IMR-90 (cell line): ENCODE measurements around the gene SBF2. TPM values are rescaled to one million over a fixed set of nuclear protein-coding genes. Genes with fewer than 3 reads are reported as not detected.
A peak's percentile ranks its signal among the peaks of the same experiment; 100 is the strongest.

Source experiments
- ATAC-seq: fragments of 200-7000 bp; cut with Tn5 transposase; 2 replicates; pipeline ENCODE4 v1.9.1; 2020; ENCODE audit warnings: low read depth, mild to moderate bottlenecking, moderate library complexity
- BruUV-seq: library from RNA; stranded (reverse); fragments of 400-500 nt; replicated peaks from 2 replicates; lab custom pipeline; 2021; lab: Mats Ljungman, UMichigan
- CTCF ChIA-PET: fragments of 300-600 bp; formaldehyde crosslinking; extraction: SDS; loops from one replicate; lab custom pipeline; 2021; ENCODE audit warnings: antibody characterized with exemption; lab: Yijun Ruan, JAX
- POLR2A ChIA-PET: fragments of 300-600 bp; sonication (Branson Sonifier 250); formaldehyde crosslinking; loops from one replicate; lab custom pipeline; 2022; ENCODE audit warnings: antibody characterized with exemption; ENCODE audit not compliant: unreplicated experiment; lab: Charles Lee
- DNase-seq: peaks from one replicate; pipeline ENCODE4 v3.0.0; 2013
- H2AFZ ChIP-seq: replicated peaks from 2 replicates; pipeline ENCODE3; 2013; ENCODE audit warnings: low read length, mild to moderate bottlenecking; ENCODE audit not compliant: poor library complexity
- H2AK5ac ChIP-seq: 2 replicates; pipeline ENCODE4 v1.6.1; 2013; ENCODE audit warnings: low read depth, low read length, inconsistent platforms
- H2AK9ac ChIP-seq: replicated peaks from 2 replicates; pipeline ENCODE3; 2013; ENCODE audit warnings: mild to moderate bottlenecking, low read depth, low read length, moderate library complexity; ENCODE audit not compliant: poor library complexity
- H2BK120ac ChIP-seq: 2 replicates; pipeline ENCODE4 v1.6.1; 2013; ENCODE audit warnings: low read depth, low read length, inconsistent platforms
- H2BK15ac ChIP-seq: 3 replicates; pipeline ENCODE4 v1.6.1; 2013; ENCODE audit warnings: low read depth, low read length, inconsistent platforms
- H2BK20ac ChIP-seq: 2 replicates; pipeline ENCODE4 v1.6.1; 2013; ENCODE audit warnings: low read depth, mild to moderate bottlenecking, inconsistent platforms, low read length, moderate library complexity
- H2BK5ac ChIP-seq: 2 replicates; pipeline ENCODE4 v1.6.1; 2013; ENCODE audit warnings: mild to moderate bottlenecking, low read depth, low read length, inconsistent platforms; ENCODE audit not compliant: poor library complexity, severe bottlenecking
- H3K14ac ChIP-seq: replicated peaks from 2 replicates; pipeline ENCODE4 v1.6.1; 2013; ENCODE audit warnings: low read depth, low read length, inconsistent platforms
- H3K18ac ChIP-seq: 2 replicates; pipeline ENCODE4 v1.6.1; 2013; ENCODE audit warnings: low read depth, low read length, control low read depth
- H3K23ac ChIP-seq: 2 replicates; pipeline ENCODE4 v1.6.1; 2013; ENCODE audit warnings: low read depth, low read length, inconsistent platforms
- H3K27ac ChIP-seq: 2 replicates; pipeline ENCODE4 v1.5.1; 2013; ENCODE audit warnings: mild to moderate bottlenecking, control low read depth, low read length; ENCODE audit not compliant: insufficient read depth
- H3K27me3 ChIP-seq: 2 replicates; pipeline ENCODE4 v1.6.1; 2013; ENCODE audit warnings: low read length; ENCODE audit not compliant: control insufficient read depth, insufficient read depth
- H3K36me3 ChIP-seq: 2 replicates; pipeline ENCODE4 v1.6.1; 2013; ENCODE audit warnings: low read length, mixed read lengths; ENCODE audit not compliant: control insufficient read depth, insufficient read depth
- H3K4ac ChIP-seq: 2 replicates; pipeline ENCODE4 v1.6.1; 2013; ENCODE audit warnings: low read depth, low read length, inconsistent platforms
- H3K4me1 ChIP-seq: 2 replicates; pipeline ENCODE4 v1.6.1; 2013; ENCODE audit warnings: low read length, mixed read lengths; ENCODE audit not compliant: control insufficient read depth, insufficient read depth
- H3K4me2 ChIP-seq: 2 replicates; pipeline ENCODE4 v1.6.1; 2013; ENCODE audit warnings: low read depth, mild to moderate bottlenecking, control low read depth, low read length, moderate library complexity
- H3K4me3 ChIP-seq: 2 replicates; pipeline ENCODE4 v1.5.1; 2013; ENCODE audit warnings: low read depth, mild to moderate bottlenecking, control low read depth, low read length, moderate library complexity; ENCODE audit not compliant: insufficient read depth
- H3K56ac ChIP-seq: 2 replicates; pipeline ENCODE4 v1.6.1; 2013; ENCODE audit warnings: low read length, inconsistent platforms; ENCODE audit not compliant: insufficient read depth; ENCODE audit errors: extremely low read depth
- H3K79me1 ChIP-seq, 2 experiments: 2 replicates each; pipeline ENCODE4 v1.6.1; 2013; ENCODE audit warnings: low read length in 2 of 2, inconsistent platforms in 1 of 2, low read depth in 1 of 2
- H3K9ac ChIP-seq: 2 replicates; pipeline ENCODE4 v1.6.1; 2013; ENCODE audit warnings: low read depth, low read length, control low read depth
- H3K9me1 ChIP-seq: 2 replicates; pipeline ENCODE4 v1.6.1; 2013; ENCODE audit warnings: low read length, inconsistent platforms; ENCODE audit not compliant: insufficient read depth
- H3K9me3 ChIP-seq: 2 replicates; pipeline ENCODE4 v1.6.1; 2013; ENCODE audit warnings: low read length; ENCODE audit not compliant: control insufficient read depth, insufficient read depth
- H4K20me1 ChIP-seq: 2 replicates; pipeline ENCODE4 v1.6.1; 2013; ENCODE audit warnings: low read length, inconsistent platforms; ENCODE audit not compliant: insufficient read depth
- H4K5ac ChIP-seq: 2 replicates; pipeline ENCODE4 v1.6.1; 2013; ENCODE audit warnings: mild to moderate bottlenecking, low read depth, low read length, control low read depth
- H4K8ac ChIP-seq, 2 experiments: 2 replicates each; pipeline ENCODE4 v1.6.1; 2013; ENCODE audit warnings: low read depth in 2 of 2, low read length in 2 of 2, control low read depth in 1 of 2, inconsistent platforms in 1 of 2
- H4K91ac ChIP-seq: 2 replicates; pipeline ENCODE4 v1.6.1; 2013; ENCODE audit warnings: low read depth, low read length, inconsistent platforms; ENCODE audit not compliant: insufficient read depth
- RCOR1 ChIP-seq: IDR thresholded peaks from 2 replicates; pipeline ENCODE4 v1.6.1; 2012; ENCODE audit warnings: mild to moderate bottlenecking, low read length, improper control_type of control experiment; ENCODE audit not compliant: insufficient replicate concordance
- WGBS, 2 experiments: methylation state at CpG; one replicate each; pipeline versions ENCODE4 v1.1.5 to v1.1.7; 2013; ENCODE audit warnings: missing lambda C conversion rate in 2 of 2; ENCODE audit not compliant: insufficient read length in 1 of 2; ENCODE audit errors: extremely low coverage in 2 of 2; 5-methylcytosine and 5-hydroxymethylcytosine counted together
- dilution Hi-C: fragments of 300-500 bp; cut with HindIII; formaldehyde crosslinking; loops from one replicate; pipeline ENCODE4 v1.14.3; 2018; ENCODE audit warnings: low sequenced_read_pairs; ENCODE audit not compliant: unreplicated experiment
- in situ Hi-C: fragments of 300-500 bp; cut with MboI; formaldehyde crosslinking; loops from 3 replicates; pipeline ENCODE4 v1.14.3; 2019; ENCODE audit warnings: low sequenced_read_pairs, inconsistent platforms, mixed read lengths
- intact Hi-C: fragments of 100-400 bp; cut with micrococcal nuclease; formaldehyde crosslinking; loops from 2 replicates; pipeline ENCODE4 v1.10.0; 2022
- polyA plus RNA-seq, 3 experiments: library from polyadenylated mRNA; depleted of rRNA; stranded (reverse); fragments of >200 nt; gene quantifications; 2 replicates each; pipeline ENCODE4 v1.2.3, GENCODE V29; 2012; ENCODE audit warnings: low replicate concordance in 1 of 3
- total RNA-seq: library from RNA; depleted of rRNA; stranded (reverse); fragments of >200 nt; gene quantifications from 2 replicates; pipeline ENCODE4 v1.2.3, GENCODE V29; 2012

The SBF2 gene
- total and polyA plus RNA-seq, 2 of the 4 experiments (the other 2 are of a cell fraction) = 23.8 to 51.8 TPM

DNA sequence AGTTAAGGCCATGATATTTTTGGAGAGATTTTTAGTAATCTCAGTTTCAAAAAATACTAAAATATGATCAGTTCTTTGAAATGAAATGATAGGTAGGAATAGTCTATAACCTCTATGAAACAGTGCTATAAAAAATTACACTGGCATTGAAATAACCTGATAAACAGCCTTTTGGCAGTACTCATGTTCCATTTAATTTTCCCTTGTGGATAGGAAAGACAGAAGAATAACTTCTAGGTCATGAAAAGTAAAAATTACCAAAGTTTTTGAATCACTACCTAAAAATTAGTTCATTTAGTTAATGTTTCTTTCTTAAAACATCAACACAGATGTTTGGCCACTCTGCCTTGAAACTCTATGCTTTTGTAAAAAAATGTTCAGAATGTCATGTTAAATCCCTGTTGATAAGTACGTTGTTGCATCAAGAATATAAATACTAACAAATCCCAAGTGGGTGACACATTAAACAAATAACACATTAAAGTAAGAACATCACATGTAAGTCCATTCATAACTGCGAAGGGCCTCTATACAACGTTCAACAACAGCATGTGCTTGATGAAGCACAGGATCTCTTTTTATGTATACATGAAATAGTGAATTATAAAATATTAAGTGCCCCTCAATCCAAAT lies 339.9 kb downstream of the SBF2 start:
- Histone ChIP-seq H3K36me3 (peaks cover 10% of the 10 kb centered on the region), H3K56ac (no peak overlapping the region), H4K8ac (peak overlapping the region in 1 of 2 experiments; percentile 21; a peak in 1 of 4 replicates), H4K5ac (no peak overlapping the region), H3K27ac (no peak overlapping the region; the same call in 1 of the 2 replicates), H4K20me1 (no peaks in the 10 kb centered on the region), H2AK5ac (no peak overlapping the region; the same call in 1 of the 2 replicates), H2BK5ac (peak overlapping the region; percentile 92), H3K9me3 (no peaks in the 10 kb centered on the region), H3K4ac (no peak overlapping the region), H4K91ac (no peak overlapping the region), H3K23ac (no peak overlapping the region), H3K18ac (no peak overlapping the region; the same call in 1 of the 2 replicates), H3K9ac (no peak overlapping the region; the same call in 1 of the 2 replicates), H3K9me1 (peaks cover 8% of the 10 kb centered on the region; the same call in 1 of the 2 replicates), H2BK120ac (0 out of 2 replicates have a peak overlapping the region, but pooled peaks have one; percentile 35), H2BK15ac (peak overlapping the region; percentile 77; the same call in 1 of the 3 replicates), H2AK9ac (no peak overlapping the region), H3K14ac (no peak overlapping the region), H2AFZ (no peak overlapping the region), H2BK20ac (peak overlapping the region; percentile 74; the same call in 1 of the 2 replicates), H3K4me2 (no peak overlapping the region), H3K79me1 (peaks cover 7% of the 10 kb centered on the region in 2 experiments; a peak in 1 of 4 replicates), H3K4me1 (peaks cover 11% of the 10 kb centered on the region; the same call in 1 of the 2 replicates), H3K4me3 (no peak overlapping the region), H3K27me3 (no peaks in the 10 kb centered on the region)
- in situ Hi-C loops = loop anchor here (25.0 kb wide), 1 partner anchor 192 kb away; no protein-coding TSS in a partner anchor
- ChIA-PET POLR2A (interaction anchor here (0.7 kb wide), 1 partner anchor 351 kb away, joined by 3 read pairs; no protein-coding TSS in a partner anchor), CTCF (interaction anchor here (0.8 to 1.0 kb wide), 2 partner anchors 93 to 315 kb away, joined by 3 read pairs; no protein-coding TSS in a partner anchor)
- ATAC-seq (peak; percentile 65), DNase-seq (peak; percentile 65)
- WGBS, 2 experiments = no CpG with 5 or more reads among the region's 3 CpGs
- BruUV-seq = no TSS peak
- dilution Hi-C loops = no loop called here
- intact Hi-C loops = no loop called here
- TF ChIP-seq RCOR1 = no peak
